GM18870 (cell line): ENCODE results near the gene TRIM2.

ENCODE experiments used
- ATAC-seq: cut with Tn5 transposase; IDR thresholded peaks from one replicate; pipeline ENCODE4 v1.9.1; 2021; ENCODE audit warnings: moderate library complexity; ENCODE audit not compliant: unreplicated experiment

TRIM2 gene

GRCh38 chr4:153221783-153222706 is 17.8 kb downstream of the TRIM2 start:
- no peak for ATAC-seq

GRCh38 chr4:153222707-153223426 is 18.6 kb downstream of the TRIM2 start:
- peak; percentile 42 for ATAC-seq

- peak; percentile 33 for ATAC-seq
Observed at GRCh38 chr4:153223427-153223801, 19.2 kb downstream of the TRIM2 start.

- no peak for ATAC-seq
Observed at GRCh38 chr4:153223930-153224329, 19.7 kb downstream of the TRIM2 start.

GRCh38 chr4:153224474-153224873 is 20.2 kb downstream of the TRIM2 start:
- ATAC-seq = no peak

- no peak for ATAC-seq
Observed at GRCh38 chr4:153227469-153228075, 23.3 kb downstream of the TRIM2 start.

- ATAC-seq = no peak
Observed at GRCh38 chr4:153228512-153229140, 24.4 kb downstream of the TRIM2 start.

GRCh38 chr4:153229545-153229944 is 25.3 kb downstream of the TRIM2 start:
- no peak for ATAC-seq

GRCh38 chr4:153232768-153233167 is 28.5 kb downstream of the TRIM2 start:
- ATAC-seq = no peak

- no peak for ATAC-seq
Observed at GRCh38 chr4:153233761-153234371, 29.6 kb downstream of the TRIM2 start.

GRCh38 chr4:153234885-153235284 is 30.6 kb downstream of the TRIM2 start:
- no peak for ATAC-seq

- no peak for ATAC-seq
Observed at GRCh38 chr4:153238135-153238919, 34.1 kb downstream of the TRIM2 start.

GRCh38 chr4:153239409-153239808 is 35.2 kb downstream of the TRIM2 start:
- no peak for ATAC-seq

- no peak for ATAC-seq
Observed at GRCh38 chr4:153241295-153241694, 37.1 kb downstream of the TRIM2 start.

GRCh38 chr4:153241970-153242838 is 38.0 kb downstream of the TRIM2 start:
- peak; percentile 60 for ATAC-seq

GRCh38 chr4:153242839-153243324 is 38.6 kb downstream of the TRIM2 start:
- no peak for ATAC-seq

- no peak for ATAC-seq
Observed at GRCh38 chr4:153243468-153243867, 39.2 kb downstream of the TRIM2 start.

- ATAC-seq = no peak
Observed at GRCh38 chr4:153244969-153245368, 40.7 kb downstream of the TRIM2 start.

- ATAC-seq = no peak
Observed at GRCh38 chr4:153245775-153246174, 41.5 kb downstream of the TRIM2 start.
